Hematopoietic multipotent progenitor cell (in vitro differentiated cells): ENCODE data around the gene IFI44L. TPM values are rescaled to one million over a fixed set of nuclear protein-coding genes. Genes with fewer than 3 reads are reported as not detected.

Experiments
- DNase-seq, 3 donors: peaks; one replicate each; pipeline ENCODE4 v3.0.0-alpha.2; 2011 to 2015; ENCODE audit warnings: low read depth in 2 of 3, low spot score in 2 of 3
- total RNA-seq: library from RNA; depleted of rRNA; stranded (reverse); fragments of >200 nt; gene quantifications from one replicate; pipeline ENCODE4 v1.2.3, GENCODE V29; 2012

The IFI44L gene
- total RNA-seq, 1 donor = 16.4 TPM

GRCh38 chr1:78640462-78640861 is 20.2 kb downstream of the IFI44L start:
- no peak for DNase-seq

GRCh38 chr1:78641558-78641957 is 21.3 kb downstream of the IFI44L start:
- DNase-seq = no peak

- DNase-seq = peak in 1 of 3 donors; percentile 34
Measured at GRCh38 chr1:78645723-78646122, 25.5 kb downstream of the IFI44L start.

- no peak for DNase-seq
Measured at GRCh38 chr1:78647238-78647637, 27.0 kb downstream of the IFI44L start.

- DNase-seq = peak; percentile 58 to 93 (median 87)
Measured at GRCh38 chr1:78649628-78650027, 29.4 kb downstream of the IFI44L start, which contains the start of gene IFI44. Gene IFI44, plus strand, starts transcription at chr1:78649831. Its CDS starts 365 bp downstream, at chr1:78650196.

GRCh38 chr1:78650114-78650660 is 29.9 kb downstream of the IFI44L start:
- DNase-seq = no peak

GRCh38 chr1:78651241-78651640 is 31.0 kb downstream of the IFI44L start:
- peak in 1 of 3 donors; percentile 16 for DNase-seq

- DNase-seq = no peak
Measured at GRCh38 chr1:78652019-78652560, 31.8 kb downstream of the IFI44L start.

GRCh38 chr1:78658901-78659300 is 38.7 kb downstream of the IFI44L start:
- DNase-seq = no peak

- DNase-seq = no peak
Measured at GRCh38 chr1:78663923-78664322, 43.7 kb downstream of the IFI44L start.

- no peak for DNase-seq
Measured at GRCh38 chr1:78664763-78665162, 44.5 kb downstream of the IFI44L start.

- no peak for DNase-seq
Measured at GRCh38 chr1:78665809-78666208, 45.6 kb downstream of the IFI44L start.

- DNase-seq = no peak
Measured at GRCh38 chr1:78667939-78668338, 47.7 kb downstream of the IFI44L start.

GRCh38 chr1:78668427-78668826 is 48.2 kb downstream of the IFI44L start:
- DNase-seq = peak in 1 of 3 donors; percentile 7

GRCh38 chr1:78672428-78672827 is 52.2 kb downstream of the IFI44L start:
- no peak for DNase-seq

- DNase-seq = peak in 1 of 3 donors; percentile 4
Measured at GRCh38 chr1:78673120-78673519, 52.9 kb downstream of the IFI44L start.

GRCh38 chr1:78676347-78676982 is 56.2 kb downstream of the IFI44L start:
- DNase-seq = peak; percentile 44 to 88 (median 54)

- no peak for DNase-seq
Measured at GRCh38 chr1:78676993-78677392, 56.7 kb downstream of the IFI44L start.

- no peak for DNase-seq
Measured at GRCh38 chr1:78677788-78678187, 57.5 kb downstream of the IFI44L start.

GRCh38 chr1:78678324-78678723 is 58.1 kb downstream of the IFI44L start:
- peak in 1 of 3 donors; percentile 12 for DNase-seq

GRCh38 chr1:78681265-78681664 is 61.0 kb downstream of the IFI44L start:
- DNase-seq = no peak

GRCh38 chr1:78682496-78682895 is 62.2 kb downstream of the IFI44L start:
- no peak for DNase-seq
